ENCODE data around the gene FOXR1.

FOXR1 gene

GRCh38 chr11:118956847-118957469 lies 14.6 kb upstream of the FOXR1 start:
- Histone ChIP-seq H3K27ac (ENCODE audit: low read depth, low read length, poor library complexity, severe bottlenecking) (no peak overlapping the region), H2AFZ (ENCODE audit: low read length) (no peak overlapping the region), H3K27me3 (ENCODE audit: insufficient read depth, low read length) (peaks cover 4% of the 10 kb centered on the region; the same call in 1 of the 2 replicates), H3K4me1 (ENCODE audit: insufficient read depth, low read length, severe bottlenecking) (no peaks in the 10 kb centered on the region), H3K4me2 (ENCODE audit: low read length) (no peak overlapping the region), H3K36me3 (ENCODE audit: insufficient read depth, low read length) (no peaks in the 10 kb centered on the region), H3K79me2 (ENCODE audit: insufficient read depth, low read length) (no peaks in the 10 kb centered on the region), H4K20me1 (ENCODE audit: insufficient read depth, low read length) (no peaks in the 10 kb centered on the region), H3F3A (ENCODE audit: insufficient read depth, low read length) (no peaks in the 10 kb centered on the region), H3K4me3 (ENCODE audit: low read depth, low read length, poor library complexity, severe bottlenecking) (no peak overlapping the region), H3K9me2 (ENCODE audit: low read depth, low read length) (no peaks in the 10 kb centered on the region), H3K9me3 (ENCODE audit: low read length) (no peaks in the 10 kb centered on the region), H3K9ac (ENCODE audit: low read length) (no peak overlapping the region)
- TF ChIP-seq, protein P1, sequence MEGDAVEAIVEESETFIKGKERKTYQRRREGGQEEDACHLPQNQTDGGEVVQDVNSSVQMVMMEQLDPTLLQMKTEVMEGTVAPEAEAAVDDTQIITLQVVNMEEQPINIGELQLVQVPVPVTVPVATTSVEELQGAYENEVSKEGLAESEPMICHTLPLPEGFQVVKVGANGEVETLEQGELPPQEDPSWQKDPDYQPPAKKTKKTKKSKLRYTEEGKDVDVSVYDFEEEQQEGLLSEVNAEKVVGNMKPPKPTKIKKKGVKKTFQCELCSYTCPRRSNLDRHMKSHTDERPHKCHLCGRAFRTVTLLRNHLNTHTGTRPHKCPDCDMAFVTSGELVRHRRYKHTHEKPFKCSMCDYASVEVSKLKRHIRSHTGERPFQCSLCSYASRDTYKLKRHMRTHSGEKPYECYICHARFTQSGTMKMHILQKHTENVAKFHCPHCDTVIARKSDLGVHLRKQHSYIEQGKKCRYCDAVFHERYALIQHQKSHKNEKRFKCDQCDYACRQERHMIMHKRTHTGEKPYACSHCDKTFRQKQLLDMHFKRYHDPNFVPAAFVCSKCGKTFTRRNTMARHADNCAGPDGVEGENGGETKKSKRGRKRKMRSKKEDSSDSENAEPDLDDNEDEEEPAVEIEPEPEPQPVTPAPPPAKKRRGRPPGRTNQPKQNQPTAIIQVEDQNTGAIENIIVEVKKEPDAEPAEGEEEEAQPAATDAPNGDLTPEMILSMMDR (IDR thresholded peaks at IDR 0.05; ENCODE audit: low read length) = peak; percentile 2; the same call in 1 of the 2 replicates
- no peak for TF ChIP-seq EZH2 (IDR thresholded peaks at IDR 0.05; ENCODE audit: borderline replicate concordance, low read length)

- no peaks in the 10 kb centered on the region for H3K9me3 ChIP-seq (ENCODE audit: low read length)
- TF ChIP-seq, protein P1 (IDR thresholded peaks at IDR 0.05; ENCODE audit: low read length) = no peak
- TF ChIP-seq EZH2 (IDR thresholded peaks at IDR 0.05; ENCODE audit: borderline replicate concordance, low read length) = no peak
- no peaks in the 10 kb centered on the region for H3K36me3 ChIP-seq (ENCODE audit: insufficient read depth, low read length)
- H3K27me3 ChIP-seq (ENCODE audit: insufficient read depth, low read length) = peaks cover 4% of the 10 kb centered on the region; the same call in 1 of the 2 replicates
- no peak overlapping the region for H3K27ac ChIP-seq (ENCODE audit: low read depth, low read length, poor library complexity, severe bottlenecking)
- H3K79me2 ChIP-seq (ENCODE audit: insufficient read depth, low read length) = no peaks in the 10 kb centered on the region
- no peak overlapping the region for H3K4me2 ChIP-seq (ENCODE audit: low read length)
- H3K4me3 ChIP-seq (ENCODE audit: low read depth, low read length, poor library complexity, severe bottlenecking) = no peak overlapping the region
- no peak overlapping the region for H3K9ac ChIP-seq (ENCODE audit: low read length)
- no peaks in the 10 kb centered on the region for H4K20me1 ChIP-seq (ENCODE audit: insufficient read depth, low read length)
- H3K9me2 ChIP-seq (ENCODE audit: low read depth, low read length) = no peaks in the 10 kb centered on the region
- H3F3A ChIP-seq (ENCODE audit: insufficient read depth, low read length) = no peaks in the 10 kb centered on the region
- H3K4me1 ChIP-seq (ENCODE audit: insufficient read depth, low read length, severe bottlenecking) = no peaks in the 10 kb centered on the region
- no peak overlapping the region for H2AFZ ChIP-seq (ENCODE audit: low read length)
These were observed 14.0 kb upstream of the FOXR1 start for GRCh38 chr11:118957549-118957948.

- TF ChIP-seq, protein P1 (IDR thresholded peaks at IDR 0.05; ENCODE audit: low read length) = no peak
- H3K36me3 ChIP-seq (ENCODE audit: insufficient read depth, low read length) = no peaks in the 10 kb centered on the region
- no peaks in the 10 kb centered on the region for H3K79me2 ChIP-seq (ENCODE audit: insufficient read depth, low read length)
- H3K9me3 ChIP-seq (ENCODE audit: low read length) = no peaks in the 10 kb centered on the region
- H3K4me2 ChIP-seq (ENCODE audit: low read length) = no peak overlapping the region
- no peak overlapping the region for H3K27ac ChIP-seq (ENCODE audit: low read depth, low read length, poor library complexity, severe bottlenecking)
- H2AFZ ChIP-seq (ENCODE audit: low read length) = no peak overlapping the region
- H3F3A ChIP-seq (ENCODE audit: insufficient read depth, low read length) = no peaks in the 10 kb centered on the region
- H3K27me3 ChIP-seq (ENCODE audit: insufficient read depth, low read length) = peaks cover 4% of the 10 kb centered on the region; the same call in 1 of the 2 replicates
- no peaks in the 10 kb centered on the region for H3K4me1 ChIP-seq (ENCODE audit: insufficient read depth, low read length, severe bottlenecking)
- no peaks in the 10 kb centered on the region for H4K20me1 ChIP-seq (ENCODE audit: insufficient read depth, low read length)
- no peak overlapping the region for H3K4me3 ChIP-seq (ENCODE audit: low read depth, low read length, poor library complexity, severe bottlenecking)
- no peaks in the 10 kb centered on the region for H3K9me2 ChIP-seq (ENCODE audit: low read depth, low read length)
- H3K9ac ChIP-seq (ENCODE audit: low read length) = no peak overlapping the region
These were observed 13.6 kb upstream of the FOXR1 start for GRCh38 chr11:118957968-118958367.
